ENCODE results near the gene KRT2.

- TF ChIP-seq CTCF (tag by site-specific recombination; IDR thresholded peaks at IDR 0.05), result no peak
- no peak for TF ChIP-seq ZNF2 (tag by site-specific recombination; IDR thresholded peaks at IDR 0.05)
- TF ChIP-seq TCF7L2 (IDR thresholded peaks at IDR 0.05; ENCODE audit: borderline replicate concordance, low read depth, low read length), result no peak
- no peak for TF ChIP-seq PBX3 (CRISPR knock-in tag; IDR thresholded peaks at IDR 0.05)
- TF ChIP-seq ZNF302 (tag by site-specific recombination; IDR thresholded peaks at IDR 0.05; ENCODE audit: low read depth), result no peak
- no peak for TF ChIP-seq ZNF610 (tag by site-specific recombination; IDR thresholded peaks at IDR 0.05; ENCODE audit: borderline replicate concordance)
- no peak for TF ChIP-seq IKZF3 (tag by site-specific recombination; IDR thresholded peaks at IDR 0.05)
- TF ChIP-seq TSHZ1 (tag by site-specific recombination; IDR thresholded peaks at IDR 0.05; ENCODE audit: borderline replicate concordance), result no peak
- no peak for TF ChIP-seq ZNF26 (tag by site-specific recombination; IDR thresholded peaks at IDR 0.05)
- no peak for TF ChIP-seq ZNF561 (tag by site-specific recombination; IDR thresholded peaks at IDR 0.05; ENCODE audit: borderline replicate concordance)
- no peak for TF ChIP-seq ZNF580 (tag by site-specific recombination; IDR thresholded peaks at IDR 0.05)
- no peak for TF ChIP-seq ATF2 (tag by site-specific recombination; IDR thresholded peaks at IDR 0.05; ENCODE audit: low read depth)
- no peak for TF ChIP-seq BCL6B (tag by site-specific recombination; IDR thresholded peaks at IDR 0.05)
Measured at GRCh38 chr12:52649066-52649465, 2.9 kb downstream of the KRT2 start.
